ENCODE measurements around the gene ALDH1L1. TPM values are rescaled to one million over a fixed set of nuclear protein-coding genes. Genes with fewer than 3 reads are reported as not detected.

Gene ALDH1L1
- total and polyA plus RNA-seq, 7 donors = 12.9 to 121 (median 40.1) TPM

DNA sequence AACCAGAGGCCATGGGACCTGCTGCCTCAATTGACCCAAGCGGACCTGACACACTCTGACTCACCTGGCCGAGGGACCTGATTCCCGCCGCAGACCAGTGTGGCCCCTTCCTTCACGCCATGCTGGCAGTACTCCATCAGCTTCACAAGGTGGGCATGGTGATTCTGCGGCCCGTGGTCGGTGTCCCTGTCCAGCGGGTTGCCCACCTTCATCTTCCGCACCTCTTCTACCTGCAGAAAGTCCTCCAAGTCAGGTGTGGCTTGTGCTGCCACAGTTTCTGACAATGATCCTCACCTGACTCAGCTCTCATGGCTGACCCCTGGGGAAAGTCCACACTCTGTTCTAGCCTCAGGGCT is 70.5 kb downstream of the ALDH1L1 start:
- H3K27me3 ChIP-seq (ENCODE audit: insufficient read depth in 3 of 3, low read length in 2 of 3) = no peaks in the 10 kb centered on the region
- ATAC-seq (no peak), DNase-seq (no peak)
- H3K4me1 ChIP-seq = no peaks in the 10 kb centered on the region
- WGBS, 3 donors = 95 to 98% (median 96%) methylated on average over 10 of the region's 10 CpGs
- TF ChIP-seq, protein P1, sequence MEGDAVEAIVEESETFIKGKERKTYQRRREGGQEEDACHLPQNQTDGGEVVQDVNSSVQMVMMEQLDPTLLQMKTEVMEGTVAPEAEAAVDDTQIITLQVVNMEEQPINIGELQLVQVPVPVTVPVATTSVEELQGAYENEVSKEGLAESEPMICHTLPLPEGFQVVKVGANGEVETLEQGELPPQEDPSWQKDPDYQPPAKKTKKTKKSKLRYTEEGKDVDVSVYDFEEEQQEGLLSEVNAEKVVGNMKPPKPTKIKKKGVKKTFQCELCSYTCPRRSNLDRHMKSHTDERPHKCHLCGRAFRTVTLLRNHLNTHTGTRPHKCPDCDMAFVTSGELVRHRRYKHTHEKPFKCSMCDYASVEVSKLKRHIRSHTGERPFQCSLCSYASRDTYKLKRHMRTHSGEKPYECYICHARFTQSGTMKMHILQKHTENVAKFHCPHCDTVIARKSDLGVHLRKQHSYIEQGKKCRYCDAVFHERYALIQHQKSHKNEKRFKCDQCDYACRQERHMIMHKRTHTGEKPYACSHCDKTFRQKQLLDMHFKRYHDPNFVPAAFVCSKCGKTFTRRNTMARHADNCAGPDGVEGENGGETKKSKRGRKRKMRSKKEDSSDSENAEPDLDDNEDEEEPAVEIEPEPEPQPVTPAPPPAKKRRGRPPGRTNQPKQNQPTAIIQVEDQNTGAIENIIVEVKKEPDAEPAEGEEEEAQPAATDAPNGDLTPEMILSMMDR (IDR thresholded peaks at IDR 0.05) = no peak
- H3K36me3 ChIP-seq (ENCODE audit: insufficient read depth in 1 of 2, low read depth in 1 of 2) = peaks cover 0 to 52% of the 10 kb centered on the region in 2 donors
- intact Hi-C loops (cut with DNase I) = no loop called here
- no peak overlapping the region for H3K4me3 ChIP-seq
- no peak overlapping the region for H3K27ac ChIP-seq
- no peaks in the 10 kb centered on the region for H3K9me3 ChIP-seq

- intact Hi-C loops (cut with DNase I) = no loop called here
- Histone ChIP-seq H3K27me3 (ENCODE audit: insufficient read depth in 3 of 3, low read length in 2 of 3) (no peaks in the 10 kb centered on the region), H3K4me1 (no peaks in the 10 kb centered on the region), H3K4me3 (no peak overlapping the region), H3K27ac (no peak overlapping the region), H3K36me3 (ENCODE audit: insufficient read depth in 1 of 2, low read depth in 1 of 2) (peaks cover 0 to 56% of the 10 kb centered on the region in 2 donors), H3K9me3 (no peaks in the 10 kb centered on the region)
- DNase-seq (no peak), ATAC-seq (no peak)
- WGBS, 3 donors = 83 to 86% (median 86%) methylated on average over 13 of the region's 13 CpGs
- TF ChIP-seq, protein P1 (IDR thresholded peaks at IDR 0.05) = no peak
These were observed 71.1 kb downstream of the ALDH1L1 start for GRCh38 chr3:126109146-126109879.

DNA sequence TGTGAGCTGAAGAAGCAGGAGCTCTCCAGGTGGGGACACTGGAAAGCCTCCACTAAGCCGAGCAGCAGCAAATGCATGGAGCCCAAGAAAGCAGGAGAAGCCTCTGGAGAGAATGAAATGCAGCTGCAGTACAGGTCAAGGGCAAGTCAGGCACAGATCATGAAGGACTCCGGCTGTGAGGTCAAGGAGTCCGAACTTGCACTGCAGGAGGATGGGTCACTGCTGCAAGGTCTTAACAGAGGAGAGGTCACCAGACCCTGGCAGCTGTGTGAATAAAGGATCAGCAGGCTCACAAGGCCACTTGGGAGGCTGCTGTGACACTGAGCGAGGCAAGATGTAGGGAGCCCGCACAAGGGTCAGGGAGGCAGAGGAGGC is 71.7 kb downstream of the ALDH1L1 start:
- Histone ChIP-seq H3K27me3 (ENCODE audit: insufficient read depth in 3 of 3, low read length in 2 of 3) (no peaks in the 10 kb centered on the region), H3K4me3 (no peak overlapping the region), H3K4me1 (peaks cover 3% of the 10 kb centered on the region), H3K27ac (no peak overlapping the region), H3K9me3 (no peaks in the 10 kb centered on the region), H3K36me3 (ENCODE audit: insufficient read depth in 1 of 2, low read depth in 1 of 2) (peaks cover 0 to 62% of the 10 kb centered on the region in 2 donors)
- no peak for DNase-seq
- TF ChIP-seq, protein P1 (IDR thresholded peaks at IDR 0.05) = no peak
- ATAC-seq = no peak
- WGBS, 3 donors = 74 to 79% (median 79%) methylated on average over 5 of the region's 5 CpGs
- intact Hi-C loops (cut with DNase I) = no loop called here

DNA sequence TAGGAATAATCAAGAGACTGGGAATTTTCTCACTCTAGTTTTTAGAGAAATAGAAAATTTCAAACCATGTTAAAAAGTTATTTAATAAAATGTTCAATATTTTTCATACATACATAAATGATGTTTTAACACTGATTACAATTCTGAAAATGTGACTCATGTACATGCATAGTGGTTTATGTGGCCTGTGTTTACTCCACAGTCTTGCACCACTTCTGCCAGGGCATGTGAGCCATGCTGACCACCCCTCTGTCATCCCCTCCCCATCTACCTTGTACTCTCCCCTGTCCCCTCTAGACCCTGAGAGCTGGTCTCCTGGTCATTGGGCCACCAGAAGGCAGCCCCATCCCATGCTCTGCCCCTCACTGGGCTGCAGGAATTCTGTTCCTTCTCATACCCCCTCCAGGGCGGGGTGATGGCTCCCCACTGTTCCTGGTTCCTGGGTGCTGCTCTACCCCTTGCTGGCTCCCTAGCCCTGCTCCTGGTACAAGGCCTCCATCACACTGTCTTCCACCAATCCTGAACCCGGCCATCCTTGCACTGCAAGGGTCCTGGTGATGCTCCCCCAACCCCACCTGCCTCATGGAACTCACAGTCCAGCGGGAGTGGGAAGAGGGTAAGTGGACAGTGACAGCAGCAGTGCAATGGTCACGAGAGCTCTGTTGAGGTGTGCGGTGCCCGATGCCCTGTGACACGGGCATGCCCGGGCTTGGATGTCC is 72.3 kb downstream of the ALDH1L1 start:
- TF ChIP-seq, protein P1 (IDR thresholded peaks at IDR 0.05) = no peak
- Histone ChIP-seq H3K4me3 (no peak overlapping the region), H3K4me1 (peaks cover 8% of the 10 kb centered on the region), H3K9me3 (no peaks in the 10 kb centered on the region), H3K27me3 (ENCODE audit: insufficient read depth in 3 of 3, low read length in 2 of 3) (no peaks in the 10 kb centered on the region), H3K36me3 (ENCODE audit: insufficient read depth in 1 of 2, low read depth in 1 of 2) (peaks cover 0 to 68% of the 10 kb centered on the region in 2 donors), H3K27ac (no peak overlapping the region)
- intact Hi-C loops (cut with DNase I) = no loop called here
- ATAC-seq = no peak
- WGBS, 3 donors = 92 to 94% (median 94%) methylated on average over 8 of the region's 8 CpGs
- no peak for DNase-seq

Measured in psoas muscle (tissue), 8 donors.